Gastroesophageal sphincter (tissue), 4 donors: Measurements from ENCODE around the gene PHPT1. TPM values are rescaled to one million over a fixed set of nuclear protein-coding genes. Genes with fewer than 3 reads are reported as not detected.
"Not testable (repeated sequence)": the region's sequence is repeated elsewhere in the genome, so short reads cannot be mapped to it uniquely, and the experiment has no call there.

ENCODE experiments used
- ATAC-seq: fragments of 150-250 bp; one replicate; pipeline ENCODE4 v1.9.1; 2016; ENCODE audit warnings: mild to moderate bottlenecking, moderate library complexity
- H3K27ac ChIP-seq, 4 donors: fragments of 200-600 bp; sonication (generic) in 3 of 4; 1 replicate in 3 of 4; 2 replicates in 1 of 4; pipeline ENCODE4 v1.5.1; 2016 to 2019
- H3K27me3 ChIP-seq: fragments of 200-600 bp; sonication (generic); one replicate; pipeline ENCODE4 v1.5.1; 2019
- H3K36me3 ChIP-seq, 2 donors: fragments of 200-600 bp; sonication (generic); one replicate each; pipeline ENCODE4 v1.5.1; 2019; ENCODE audit warnings: control low read depth in 1 of 2
- H3K4me1 ChIP-seq, 3 donors: fragments of 200-600 bp; sonication (generic); 1 replicate in 2 of 3; 2 replicates in 1 of 3; pipeline ENCODE4 v1.5.1; 2016 to 2019; ENCODE audit warnings: control low read depth in 2 of 3
- H3K4me3 ChIP-seq, 2 donors: fragments of 200-600 bp; sonication (generic); one replicate each; pipeline ENCODE4 v1.5.1; 2019; ENCODE audit warnings: mild to moderate bottlenecking in 1 of 2, moderate library complexity in 1 of 2
- H3K9me3 ChIP-seq, 3 donors: fragments of 200-600 bp; sonication (generic); one replicate each; pipeline ENCODE4 v1.5.1; 2017 to 2019; ENCODE audit warnings: control low read depth in 2 of 3
- EP300 ChIP-seq: sonication (generic); formaldehyde crosslinking; IDR thresholded peaks from one replicate; pipeline ENCODE4 v1.6.1; 2017; ENCODE audit warnings: antibody characterized with exemption, mild to moderate bottlenecking
- POLR2A ChIP-seq, 2 donors: fragments of 450-650 bp; IDR thresholded peaks; one replicate each; pipeline ENCODE4 v1.6.1; 2017; ENCODE audit warnings: antibody characterized with exemption in 2 of 2, mild to moderate bottlenecking in 2 of 2, moderate library complexity in 1 of 2
- POLR2AphosphoS5 ChIP-seq: sonication (generic); formaldehyde crosslinking; IDR thresholded peaks from one replicate; pipeline ENCODE4 v1.6.1; 2017; ENCODE audit warnings: antibody characterized with exemption
- WGBS, 2 donors: methylation state at CpG; one replicate each; pipeline ENCODE4 v1.1.5; 2018; ENCODE audit warnings: low coverage in 1 of 2; 5-methylcytosine and 5-hydroxymethylcytosine counted together
- total RNA-seq, 4 donors: library from RNA; depleted of rRNA; stranded (reverse); fragments of >200 nt; gene quantifications; one replicate each; pipeline ENCODE4 v1.1.0, GENCODE V29; 2016
- TF ChIP-seq, protein P1 (sequence below), 4 experiments: fragments of 200-600 bp in 2 of 4; fragments of 450-650 bp in 2 of 4; sonication (generic) in 1 of 4; IDR thresholded peaks; one replicate each; pipeline ENCODE4 v1.5.1; 2017 to 2019; ENCODE audit warnings: antibody characterized with exemption in 4 of 4, mild to moderate bottlenecking in 2 of 4, moderate library complexity in 2 of 4

PHPT1 gene
- total RNA-seq, 4 donors from 2014 or later, result 33.7 to 63.5 (median 43.7) TPM

DNA sequence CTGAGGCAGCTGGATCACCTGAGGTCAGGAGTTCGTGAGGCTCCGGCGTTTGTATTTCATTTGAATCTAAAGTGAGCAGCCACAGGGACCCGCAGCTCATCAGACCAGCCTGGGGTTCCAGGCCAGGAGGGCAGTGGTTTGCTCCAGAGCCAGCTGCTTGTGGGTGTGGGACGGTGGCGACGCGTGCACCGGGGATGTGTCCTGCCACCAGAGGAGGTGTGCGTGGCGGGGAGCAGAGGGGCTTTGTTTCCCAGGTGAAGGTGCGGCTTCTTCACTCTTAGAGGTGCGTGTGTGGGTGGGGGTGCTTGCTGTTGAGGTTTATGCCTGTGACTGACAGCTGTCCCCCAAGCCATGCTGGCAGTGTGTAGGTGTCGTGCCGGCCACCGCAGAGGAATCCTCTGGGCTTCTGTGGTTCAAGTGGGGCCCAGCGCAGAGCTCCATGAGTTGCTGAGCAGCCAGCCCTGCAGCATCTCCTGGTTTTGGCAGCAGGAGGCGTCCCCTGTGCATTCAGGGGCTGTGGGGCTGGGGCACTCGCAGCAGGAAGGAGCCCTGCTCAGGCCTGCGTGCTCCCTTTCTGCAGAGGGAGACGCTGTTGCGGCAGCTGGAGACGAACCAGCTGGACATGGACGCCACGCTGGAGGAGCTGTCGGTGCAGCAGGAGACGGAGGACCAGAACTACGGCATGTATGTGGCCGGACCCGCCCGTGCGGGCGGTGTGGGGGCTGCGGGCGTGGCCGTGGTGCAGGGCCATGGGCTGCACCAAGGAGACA lies 13.9 kb upstream of the PHPT1 start:
- Histone ChIP-seq H3K27me3 (no peaks in the 10 kb centered on the region), H3K36me3 (peaks cover 0 to 90% of the 10 kb centered on the region in 2 donors), H3K9me3 (no peaks in the 10 kb centered on the region), H3K4me1 (peaks cover 0 to under 1% (median 0%) of the 10 kb centered on the region in 3 donors), H3K4me3 (no peak overlapping the region), H3K27ac (no peak overlapping the region)
- WGBS, 2 donors, result 80% methylated on average over 1 of the region's 36 CpGs; no CpG with 5 or more reads in 1 of the 2 donors
- ATAC-seq, result no peak
- TF ChIP-seq, protein P1, sequence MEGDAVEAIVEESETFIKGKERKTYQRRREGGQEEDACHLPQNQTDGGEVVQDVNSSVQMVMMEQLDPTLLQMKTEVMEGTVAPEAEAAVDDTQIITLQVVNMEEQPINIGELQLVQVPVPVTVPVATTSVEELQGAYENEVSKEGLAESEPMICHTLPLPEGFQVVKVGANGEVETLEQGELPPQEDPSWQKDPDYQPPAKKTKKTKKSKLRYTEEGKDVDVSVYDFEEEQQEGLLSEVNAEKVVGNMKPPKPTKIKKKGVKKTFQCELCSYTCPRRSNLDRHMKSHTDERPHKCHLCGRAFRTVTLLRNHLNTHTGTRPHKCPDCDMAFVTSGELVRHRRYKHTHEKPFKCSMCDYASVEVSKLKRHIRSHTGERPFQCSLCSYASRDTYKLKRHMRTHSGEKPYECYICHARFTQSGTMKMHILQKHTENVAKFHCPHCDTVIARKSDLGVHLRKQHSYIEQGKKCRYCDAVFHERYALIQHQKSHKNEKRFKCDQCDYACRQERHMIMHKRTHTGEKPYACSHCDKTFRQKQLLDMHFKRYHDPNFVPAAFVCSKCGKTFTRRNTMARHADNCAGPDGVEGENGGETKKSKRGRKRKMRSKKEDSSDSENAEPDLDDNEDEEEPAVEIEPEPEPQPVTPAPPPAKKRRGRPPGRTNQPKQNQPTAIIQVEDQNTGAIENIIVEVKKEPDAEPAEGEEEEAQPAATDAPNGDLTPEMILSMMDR (IDR thresholded peaks at IDR 0.05), result no peak
- no peak for TF ChIP-seq POLR2AphosphoS5
- TF ChIP-seq POLR2A (IDR thresholded peaks at IDR 0.05), result no peak
- no peak for TF ChIP-seq EP300

DNA sequence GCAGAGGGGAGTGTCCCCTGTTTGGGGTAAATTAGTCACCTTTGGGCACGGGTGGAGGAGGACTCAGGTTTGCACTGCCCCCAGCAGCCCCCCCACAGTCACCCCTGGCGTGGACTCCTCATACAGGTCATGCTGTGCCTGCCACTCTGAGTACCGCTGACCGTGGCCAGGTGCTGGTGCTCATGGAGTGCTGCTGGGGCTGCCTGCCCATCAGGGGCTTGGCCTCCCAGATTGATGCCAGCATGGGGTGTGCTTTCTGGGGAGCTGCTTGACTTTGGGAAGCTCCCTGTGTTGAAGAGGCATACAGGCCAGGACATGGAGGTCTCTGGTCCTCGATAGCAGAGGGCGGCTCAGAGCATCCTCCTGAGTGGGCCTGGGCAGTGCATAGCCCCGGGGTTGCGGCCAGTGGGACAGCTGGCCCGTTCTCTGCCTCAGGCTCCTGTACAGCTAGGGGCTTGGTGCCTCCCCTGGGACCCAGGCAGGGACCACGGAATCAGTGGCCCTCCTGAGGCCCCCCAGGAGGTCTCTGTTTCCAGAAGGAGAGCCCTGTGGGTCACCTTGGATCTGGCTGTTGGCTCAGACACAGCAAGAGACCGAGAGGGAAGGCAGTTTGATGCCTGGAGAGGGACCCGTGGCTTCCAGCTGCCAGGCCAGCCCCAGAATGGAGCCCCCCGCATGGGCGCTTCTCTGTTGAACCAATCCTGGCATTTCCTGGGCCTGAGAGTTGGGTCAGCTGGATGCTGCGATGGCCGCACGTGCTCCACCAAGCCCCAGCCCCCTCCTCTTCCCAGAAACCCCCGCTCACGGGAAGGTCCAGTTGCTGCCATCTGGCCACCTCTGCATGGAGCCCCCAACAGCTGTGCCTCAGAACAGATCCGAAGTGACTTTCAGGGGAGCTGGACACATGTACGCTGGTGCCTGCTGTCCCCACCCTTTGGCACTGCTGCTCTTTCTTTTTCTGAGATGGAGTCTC lies 13.0 kb upstream of the PHPT1 start:
- 40 to 86% methylated on average over 1 of the region's 21 CpGs for WGBS, 2 donors

DNA sequence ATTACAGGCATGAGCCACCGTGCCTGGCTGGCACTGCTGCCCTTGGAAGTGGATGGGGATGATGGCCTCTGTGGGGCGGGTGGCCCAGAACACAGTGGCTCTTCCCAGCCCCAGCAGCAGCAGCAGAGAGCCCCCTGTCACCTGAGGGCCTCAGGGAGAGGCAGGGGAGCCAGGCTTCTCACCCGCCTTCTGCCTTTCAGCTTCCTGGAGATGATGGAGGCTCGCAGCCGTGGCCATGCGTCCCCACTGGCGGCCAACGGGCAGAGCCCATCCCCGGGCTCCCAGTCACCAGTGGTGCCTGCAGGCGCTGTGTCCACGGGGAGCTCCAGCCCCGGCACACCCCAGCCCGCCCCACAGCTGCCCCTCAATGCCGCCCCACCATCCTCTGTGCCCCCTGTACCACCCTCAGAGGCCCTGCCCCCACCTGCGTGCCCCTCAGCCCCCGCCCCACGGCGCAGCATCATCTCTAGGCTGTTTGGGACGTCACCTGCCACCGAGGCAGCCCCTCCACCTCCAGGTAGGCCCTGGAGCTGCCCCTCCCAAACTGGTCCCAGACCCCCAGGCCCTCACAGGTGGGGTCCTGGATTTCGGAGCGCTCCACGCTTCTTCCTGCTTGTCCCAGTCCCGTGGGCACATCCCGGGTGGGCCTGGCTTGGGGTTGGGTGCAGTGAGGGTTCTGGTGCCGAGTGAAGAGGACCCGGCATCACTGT lies 11.9 kb upstream of the PHPT1 start:
- H3K27me3 ChIP-seq, result peaks cover under 1% of the 10 kb centered on the region
- H3K36me3 ChIP-seq, result peaks cover 0 to 78% of the 10 kb centered on the region in 2 donors
- peaks cover 0 to 20% (median 11%) of the 10 kb centered on the region in 3 donors for H3K4me1 ChIP-seq
- no peaks in the 10 kb centered on the region for H3K9me3 ChIP-seq
- no peak overlapping the region for H3K4me3 ChIP-seq
- TF ChIP-seq EP300, result no peak
- TF ChIP-seq POLR2A (IDR thresholded peaks at IDR 0.05), result no peak
- TF ChIP-seq, protein P1 (IDR thresholded peaks at IDR 0.05), result no peak
- TF ChIP-seq POLR2AphosphoS5, result no peak
- H3K27ac ChIP-seq, result no peak overlapping the region
- ATAC-seq, result no peak
- 80 to 100% methylated on average over 1 to 2 of the region's 27 CpGs for WGBS, 2 donors

More for the DNA sequence above, 13.0 kb upstream of the PHPT1 start:
- TF ChIP-seq POLR2AphosphoS5 (no peak), EP300 (no peak), POLR2A (IDR thresholded peaks at IDR 0.05) (no peak)
- TF ChIP-seq, protein P1 (IDR thresholded peaks at IDR 0.05), result no peak
- no peak for ATAC-seq
- H3K9me3 ChIP-seq, result no peaks in the 10 kb centered on the region
- peaks cover 0 to 89% of the 10 kb centered on the region in 2 donors for H3K36me3 ChIP-seq
- H3K27me3 ChIP-seq, result no peaks in the 10 kb centered on the region
- H3K4me3 ChIP-seq, result no peak overlapping the region
- peaks cover 0 to 9% (median under 1%) of the 10 kb centered on the region in 3 donors for H3K4me1 ChIP-seq
- no peak overlapping the region for H3K27ac ChIP-seq

DNA sequence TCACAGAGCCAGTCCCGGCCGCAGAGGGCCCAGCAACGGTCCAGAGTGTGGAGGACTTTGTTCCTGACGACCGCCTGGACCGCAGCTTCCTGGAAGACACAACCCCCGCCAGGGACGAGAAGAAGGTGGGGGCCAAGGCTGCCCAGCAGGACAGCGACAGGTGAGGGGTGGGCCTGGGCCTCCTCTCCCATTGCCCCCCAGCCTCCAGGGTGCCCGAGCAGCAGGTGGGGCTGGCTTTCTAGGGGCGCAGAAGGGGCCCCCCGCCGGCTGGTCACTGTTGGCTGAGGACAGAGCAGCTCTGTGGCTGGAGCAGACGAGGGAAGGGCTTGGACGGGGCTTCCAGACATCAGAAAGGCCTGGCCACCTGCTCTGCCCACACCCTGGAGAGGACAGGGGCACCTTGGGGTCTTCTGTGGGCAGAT lies 11.3 kb upstream of the PHPT1 start:
- H3K4me3 ChIP-seq, H3K9me3 ChIP-seq, H3K27me3 ChIP-seq, H3K27ac ChIP-seq, ATAC-seq: not testable (repeated sequence)
- Histone ChIP-seq H3K36me3 (peaks cover 0 to 72% of the 10 kb centered on the region in 2 donors), H3K4me1 (peaks cover 0 to 26% (median 16%) of the 10 kb centered on the region in 3 donors)
- no CpG with 5 or more reads among the region's 15 CpGs for WGBS, 2 donors
